NOMO-1 treated with dmso at 0.1 percent for 144 hours (cell line): ENCODE data around the gene SLC38A2.

Experiments
- DNase-seq: peaks from one replicate; lab custom pipeline; 2025; ENCODE audit not compliant: unreplicated experiment; lab: John Stamatoyannopoulos, UW

Gene SLC38A2

GRCh38 chr12:46395388-46395787 is 22.8 kb upstream of the SLC38A2 start:
- DNase-seq = no peak

- DNase-seq = no peak
Observed at GRCh38 chr12:46391630-46392029, 19.1 kb upstream of the SLC38A2 start.

GRCh38 chr12:46390881-46391280 is 18.3 kb upstream of the SLC38A2 start:
- no peak for DNase-seq

- no peak for DNase-seq
Observed at GRCh38 chr12:46390304-46390703, 17.7 kb upstream of the SLC38A2 start.

GRCh38 chr12:46389031-46389616 is 16.6 kb upstream of the SLC38A2 start:
- DNase-seq = no peak

DNA sequence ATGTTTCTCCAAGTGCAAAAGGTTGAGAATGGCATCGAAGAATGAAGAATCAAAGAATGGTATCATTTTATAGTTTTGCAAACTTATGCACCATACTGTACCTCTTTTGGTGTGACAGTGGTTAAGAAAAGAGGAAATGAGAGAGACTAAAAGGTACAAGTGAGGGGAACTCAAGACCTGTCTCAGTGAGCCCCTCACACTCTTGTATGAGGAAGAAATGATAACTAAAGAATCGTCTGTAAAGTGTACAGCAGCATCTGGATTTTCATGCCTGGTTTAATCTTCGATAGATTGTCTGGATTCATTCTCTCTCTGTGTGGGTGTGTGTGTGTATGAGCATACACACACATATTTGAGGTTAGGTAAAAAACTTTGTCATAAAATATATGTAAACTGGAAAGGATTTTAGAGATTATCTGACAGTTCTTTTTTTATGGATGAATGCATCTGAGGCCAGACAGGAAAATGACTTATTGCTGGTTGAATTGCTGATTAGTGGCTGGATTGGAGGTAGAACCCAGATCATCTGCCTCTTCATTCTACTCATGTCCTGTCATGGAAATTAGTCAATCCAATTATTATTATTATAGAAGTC is 16.0 kb upstream of the SLC38A2 start:
- DNase-seq = peak; percentile 19

- no peak for DNase-seq
Observed at GRCh38 chr12:46387670-46388069, 15.1 kb upstream of the SLC38A2 start.

DNA sequence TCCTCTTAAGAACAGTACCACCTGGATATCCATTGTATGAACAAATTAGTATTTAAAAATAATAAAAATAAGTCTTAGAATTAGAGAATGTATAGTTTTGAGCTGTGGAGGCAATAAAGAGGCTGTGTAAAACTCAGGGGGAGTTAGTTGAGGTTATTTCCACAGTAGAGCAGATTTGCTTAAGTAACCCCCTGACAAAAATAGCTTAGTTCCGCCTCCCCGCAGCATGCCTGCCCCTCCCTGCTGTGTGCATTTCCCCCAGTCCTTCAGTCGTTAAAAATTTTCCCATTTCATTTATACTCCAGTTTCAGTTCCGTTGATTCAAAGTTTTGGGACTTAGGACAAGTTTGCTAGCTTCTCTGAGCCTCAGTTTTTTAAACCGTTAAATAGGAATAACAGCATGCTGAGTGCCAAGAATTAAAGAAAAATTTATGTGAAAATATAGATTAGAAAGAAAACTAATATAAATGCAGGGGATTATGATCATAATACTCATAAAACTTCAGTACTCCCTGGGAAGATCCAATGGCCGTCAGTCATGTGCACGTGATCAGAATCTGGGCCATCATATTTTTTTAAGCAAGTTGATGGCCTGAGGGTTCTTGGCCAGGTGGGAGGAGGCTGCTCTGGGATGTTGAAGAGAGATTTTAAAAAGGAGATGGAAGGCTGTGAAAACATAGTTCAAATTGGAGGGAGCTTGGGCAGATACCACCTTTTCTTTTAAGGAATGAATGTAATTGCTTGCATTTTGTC is 14.5 kb upstream of the SLC38A2 start:
- peak; percentile 81 for DNase-seq

DNA sequence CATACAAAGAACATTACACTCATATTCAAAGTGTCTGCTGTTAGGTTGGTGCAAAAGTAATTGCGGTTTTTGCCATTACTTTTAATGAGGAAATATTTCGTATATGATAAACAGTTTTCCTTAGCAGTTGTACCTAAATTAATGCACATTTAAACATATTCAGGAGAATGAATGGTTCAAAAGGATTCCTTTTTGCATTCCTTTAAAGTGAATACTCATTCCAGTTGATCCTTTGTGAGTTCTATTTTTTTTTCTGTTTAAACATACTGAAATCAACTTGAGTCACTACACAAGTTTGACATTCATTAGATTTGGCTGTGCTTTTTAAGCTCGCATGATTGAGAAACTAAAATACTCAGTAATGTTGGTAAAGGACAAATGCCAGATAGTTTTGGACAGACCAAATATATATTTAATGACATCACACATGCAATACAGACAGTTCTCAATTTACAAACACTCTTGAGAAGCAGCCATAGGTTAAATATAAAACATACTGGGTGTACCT is 13.8 kb upstream of the SLC38A2 start:
- DNase-seq = no peak

DNA sequence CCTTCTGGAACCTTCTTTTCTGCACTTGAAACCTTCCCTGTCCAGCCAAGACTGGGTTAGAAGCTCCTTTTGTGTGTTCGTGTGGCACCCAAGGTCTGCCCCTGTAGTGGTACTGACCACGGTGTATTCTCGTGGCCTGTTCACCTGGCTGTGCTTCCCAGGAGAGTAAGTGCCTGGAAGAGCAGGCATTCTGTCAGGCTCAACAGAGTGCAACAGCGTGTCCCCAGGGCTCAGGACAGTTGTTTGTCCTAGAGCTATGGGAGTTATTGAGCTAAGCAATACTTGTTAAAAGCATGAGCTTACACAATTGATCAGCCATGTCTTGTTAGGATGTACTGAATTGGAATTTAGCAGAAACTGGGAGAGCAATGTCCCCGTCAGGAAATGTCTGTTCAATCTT is 12.9 kb upstream of the SLC38A2 start:
- no peak for DNase-seq

DNA sequence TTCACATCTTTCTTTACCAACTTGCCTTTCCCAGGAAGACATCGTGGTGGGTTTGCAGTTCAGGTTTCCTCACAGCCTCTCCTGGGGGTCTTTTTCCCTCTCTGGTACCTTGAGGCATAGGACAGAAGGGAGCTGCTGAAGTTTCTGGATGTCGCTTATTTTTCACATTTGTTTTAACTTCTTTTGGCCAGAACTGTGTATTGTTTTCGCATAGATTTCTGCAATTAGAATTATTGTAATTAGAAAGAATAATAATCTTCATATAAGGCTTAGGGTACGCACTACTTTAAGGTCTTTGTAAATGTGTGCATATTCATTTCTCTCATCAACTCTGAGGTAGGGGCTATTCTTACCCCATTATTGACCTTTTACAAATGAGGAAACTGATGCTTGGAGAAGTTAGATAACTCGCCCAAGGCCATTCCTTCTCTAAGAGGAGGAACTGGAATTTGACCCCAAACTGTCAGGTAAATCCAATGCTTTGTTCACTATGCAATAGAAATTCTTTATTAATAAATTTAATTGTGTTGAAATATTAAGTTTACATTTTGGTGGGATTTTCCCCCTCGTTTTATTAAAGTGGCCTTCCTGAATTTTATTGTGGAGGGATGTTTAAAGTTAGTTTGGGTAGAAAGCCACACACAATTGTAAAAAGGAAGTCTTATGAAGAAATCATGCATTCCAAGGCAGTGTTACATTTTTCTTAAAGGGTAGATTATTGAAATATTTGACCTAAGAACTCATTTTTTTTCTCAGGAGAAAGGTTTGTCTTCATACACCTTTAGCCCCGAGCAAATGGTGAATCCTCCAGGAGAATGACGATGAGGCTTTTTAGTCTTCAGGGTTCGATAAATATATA is 12.1 kb upstream of the SLC38A2 start:
- DNase-seq = no peak

- peak; percentile 60 for DNase-seq
Observed at GRCh38 chr12:46383654-46384450, 11.3 kb upstream of the SLC38A2 start.

- DNase-seq = peak; percentile 96
Observed at GRCh38 chr12:46382964-46383653, 10.5 kb upstream of the SLC38A2 start.

DNA sequence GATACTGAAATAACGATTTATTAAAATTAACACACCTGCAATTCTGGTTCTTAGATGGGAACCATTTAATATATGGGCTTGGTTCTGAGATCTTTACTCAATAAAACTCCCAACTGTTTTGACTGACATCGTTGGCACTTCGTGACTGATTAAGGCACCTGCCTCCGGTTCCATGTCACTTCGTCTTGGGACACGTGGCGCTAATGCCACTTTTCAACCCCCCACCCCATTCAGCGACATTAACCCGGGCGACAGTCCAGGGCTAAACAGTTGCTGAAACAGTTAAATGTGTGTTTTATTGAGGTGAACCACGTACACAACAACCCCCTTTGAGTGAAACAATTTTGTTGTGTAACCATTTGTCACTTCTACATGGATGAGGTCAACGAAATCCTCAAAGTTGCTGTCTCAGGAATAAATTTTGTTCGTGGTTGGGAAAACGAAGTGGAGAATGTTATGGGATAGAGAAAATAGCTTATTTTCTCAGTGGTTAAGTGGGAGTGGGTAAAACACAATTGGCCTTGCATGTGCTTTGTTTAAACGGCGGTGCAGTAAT is 9.9 kb upstream of the SLC38A2 start:
- DNase-seq = no peak

- DNase-seq = no peak
Observed at GRCh38 chr12:46380881-46381280, 8.3 kb upstream of the SLC38A2 start.

- DNase-seq = no peak
Observed at GRCh38 chr12:46380022-46380796, 7.6 kb upstream of the SLC38A2 start.

GRCh38 chr12:46379352-46379751 is 6.8 kb upstream of the SLC38A2 start:
- no peak for DNase-seq

- DNase-seq = no peak
Observed at GRCh38 chr12:46378530-46378929, 6.0 kb upstream of the SLC38A2 start.

DNA sequence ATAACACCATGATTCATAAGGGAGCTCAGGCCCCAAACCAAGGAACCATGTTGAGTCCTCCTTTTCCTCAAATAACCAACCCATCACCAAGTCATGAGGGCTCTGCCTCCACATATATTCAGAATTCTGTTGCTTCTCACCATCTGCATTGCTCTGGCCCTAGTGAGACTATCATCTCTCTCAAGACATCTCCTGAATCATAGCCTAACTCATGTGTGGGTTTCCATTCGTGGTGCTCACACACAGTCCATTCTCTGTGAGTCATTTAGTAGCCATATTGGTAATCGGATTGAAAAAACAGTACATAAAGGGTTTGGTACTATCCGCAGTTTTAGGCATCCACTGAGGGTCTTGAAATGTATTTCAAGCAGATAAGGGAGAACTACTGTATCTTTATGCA is 5.1 kb upstream of the SLC38A2 start:
- no peak for DNase-seq
